NCI-H226 (cell line): ENCODE data around the gene PRXL2A.

ENCODE experiments used
- DNase-seq: peaks from one replicate; pipeline ENCODE4 v3.0.0-alpha.2; 2015

Gene PRXL2A

GRCh38 chr10:80447436-80448190 lies 39.3 kb downstream of the PRXL2A start:
- no peak for DNase-seq

DNA sequence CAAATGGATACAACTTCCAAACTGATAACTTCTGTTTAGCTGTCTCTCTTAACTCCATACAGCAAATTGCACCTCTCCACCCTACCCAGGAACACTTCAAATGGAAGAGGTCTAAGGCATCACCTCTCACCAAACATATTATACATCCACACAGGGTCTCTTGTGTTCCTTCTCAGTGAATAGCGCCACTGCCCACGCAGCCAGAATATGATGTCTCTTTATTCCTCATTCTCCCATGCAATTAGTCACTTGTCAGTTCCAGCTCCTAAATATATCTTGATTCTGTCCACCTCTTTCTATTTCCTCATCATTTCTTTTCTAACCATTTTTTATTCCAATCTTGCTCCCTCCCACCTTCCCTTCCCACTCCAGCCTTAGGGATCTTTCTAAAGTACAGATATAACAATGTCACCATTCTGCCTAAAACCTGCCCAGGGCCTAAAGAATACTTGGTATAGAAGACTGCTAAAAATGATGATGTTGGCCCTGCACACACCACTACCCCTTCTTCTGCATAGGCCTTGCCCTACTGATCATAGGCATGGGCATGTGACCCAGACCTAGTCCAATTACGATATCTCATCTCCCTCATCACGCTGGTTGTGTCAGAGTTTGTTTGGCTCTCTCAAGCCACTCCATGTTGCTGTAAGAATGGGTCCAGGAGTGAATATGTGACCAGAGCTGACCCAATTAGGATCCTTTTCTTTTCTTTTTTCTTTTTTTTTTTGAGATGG lies 40.0 kb downstream of the PRXL2A start:
- DNase-seq = no peak

DNA sequence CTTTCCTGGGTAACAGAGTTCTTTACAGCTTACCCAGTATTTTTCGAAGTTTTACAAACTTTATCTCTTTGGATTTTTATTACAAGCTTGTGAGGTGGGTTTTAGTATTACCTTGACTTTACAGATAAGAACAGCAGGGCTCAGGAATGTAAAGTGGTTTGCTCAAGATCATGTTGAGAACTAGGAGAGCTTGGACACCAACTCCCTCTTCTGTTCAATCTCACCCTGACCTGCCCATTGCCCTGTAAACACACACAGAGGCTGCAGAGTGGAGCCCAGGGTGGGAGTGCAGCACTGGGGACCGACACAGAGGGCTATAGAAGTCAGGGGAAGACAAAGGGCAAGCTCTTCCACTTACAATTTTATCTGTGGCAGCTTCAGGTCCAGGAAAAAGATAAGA lies 41.2 kb downstream of the PRXL2A start:
- no peak for DNase-seq

DNA sequence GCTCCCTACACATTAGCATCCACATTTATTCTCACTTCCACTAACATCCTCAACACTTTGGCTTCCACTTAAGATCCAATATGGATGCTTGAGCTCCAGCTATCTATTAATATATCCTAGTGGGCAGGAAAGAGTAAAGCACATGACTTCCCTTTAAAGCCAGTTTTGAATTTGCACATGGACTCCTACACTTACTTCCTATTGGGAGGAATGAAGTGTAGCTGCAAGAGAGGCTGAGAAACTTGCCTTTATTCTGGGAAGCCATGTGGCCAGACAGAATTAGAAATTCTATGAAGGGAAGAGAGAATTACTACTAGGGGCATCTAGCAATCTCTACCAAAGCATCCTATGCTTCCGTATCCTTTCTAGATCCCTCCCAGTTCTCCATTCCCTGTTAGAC lies 42.8 kb downstream of the PRXL2A start:
- no peak for DNase-seq

DNA sequence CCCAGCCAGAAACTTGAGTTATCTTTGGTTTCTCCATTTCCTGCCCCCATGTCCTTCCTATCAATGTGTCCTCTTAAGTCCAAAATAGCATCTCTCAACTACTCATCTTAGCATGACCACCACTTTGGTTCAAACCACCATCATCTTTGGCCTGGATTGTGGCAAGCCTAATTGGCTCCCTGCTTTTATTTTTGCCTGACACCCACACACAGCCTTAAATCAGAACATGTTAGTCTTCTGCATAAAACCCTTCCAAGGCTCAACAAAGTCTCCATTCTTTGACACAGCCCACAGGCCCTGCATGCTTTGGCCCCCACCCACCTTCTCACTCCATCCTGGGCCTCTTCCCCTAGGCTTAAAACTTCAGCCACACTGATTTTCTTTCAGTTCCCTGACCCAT lies 43.7 kb downstream of the PRXL2A start:
- no peak for DNase-seq

GRCh38 chr10:80452640-80453039 lies 44.3 kb downstream of the PRXL2A start:
- DNase-seq = no peak

DNA sequence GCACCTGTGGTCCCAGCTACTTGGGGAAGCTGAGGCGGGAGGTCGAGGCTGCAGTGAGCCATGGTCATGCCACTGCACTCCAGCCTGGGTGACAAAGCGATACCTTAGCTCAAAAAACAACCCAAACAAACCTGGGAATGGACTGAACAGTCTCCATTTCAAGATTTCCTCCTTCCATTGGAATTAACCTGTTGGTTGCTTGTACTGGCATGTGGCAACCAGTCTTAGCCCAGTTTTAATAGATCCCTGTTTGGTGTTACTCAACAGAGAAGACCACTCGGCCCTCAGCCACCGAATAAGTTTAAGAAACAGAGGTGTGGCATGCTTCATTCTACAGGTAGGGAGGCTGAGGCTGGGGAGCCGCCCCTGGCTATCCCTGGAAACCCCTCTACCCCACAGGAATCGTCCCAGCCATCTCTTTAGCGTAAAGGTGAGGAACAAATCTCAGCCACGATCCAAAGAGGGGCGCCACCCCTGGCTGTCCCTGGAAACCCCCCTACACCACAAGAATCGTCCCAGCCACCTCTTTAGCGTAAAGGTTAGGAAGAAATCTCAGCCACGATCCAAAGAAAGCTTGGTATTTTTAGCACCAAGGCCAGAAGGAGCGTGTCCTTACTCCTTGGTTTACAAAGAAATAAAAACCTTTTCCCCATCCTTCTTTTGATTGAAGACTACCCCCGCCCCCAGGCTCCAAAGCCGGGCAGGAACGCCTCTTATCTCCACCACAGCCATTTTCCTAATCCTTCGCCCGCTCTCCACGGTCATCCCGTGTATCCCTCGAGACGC lies 44.9 kb downstream of the PRXL2A start:
- DNase-seq = no peak

- DNase-seq = peak; percentile 84
Observed at GRCh38 chr10:80453842-80454512, 45.6 kb downstream of the PRXL2A start, which contains the start of gene TSPAN14. Gene TSPAN14, plus strand, starts transcription at chr10:80454310. Its CDS starts 34,924 bp downstream, at chr10:80489234.

GRCh38 chr10:80454513-80455460 lies 46.4 kb downstream of the PRXL2A start:
- DNase-seq = no peak

GRCh38 chr10:80455461-80456349 lies 47.4 kb downstream of the PRXL2A start:
- DNase-seq = no peak

DNA sequence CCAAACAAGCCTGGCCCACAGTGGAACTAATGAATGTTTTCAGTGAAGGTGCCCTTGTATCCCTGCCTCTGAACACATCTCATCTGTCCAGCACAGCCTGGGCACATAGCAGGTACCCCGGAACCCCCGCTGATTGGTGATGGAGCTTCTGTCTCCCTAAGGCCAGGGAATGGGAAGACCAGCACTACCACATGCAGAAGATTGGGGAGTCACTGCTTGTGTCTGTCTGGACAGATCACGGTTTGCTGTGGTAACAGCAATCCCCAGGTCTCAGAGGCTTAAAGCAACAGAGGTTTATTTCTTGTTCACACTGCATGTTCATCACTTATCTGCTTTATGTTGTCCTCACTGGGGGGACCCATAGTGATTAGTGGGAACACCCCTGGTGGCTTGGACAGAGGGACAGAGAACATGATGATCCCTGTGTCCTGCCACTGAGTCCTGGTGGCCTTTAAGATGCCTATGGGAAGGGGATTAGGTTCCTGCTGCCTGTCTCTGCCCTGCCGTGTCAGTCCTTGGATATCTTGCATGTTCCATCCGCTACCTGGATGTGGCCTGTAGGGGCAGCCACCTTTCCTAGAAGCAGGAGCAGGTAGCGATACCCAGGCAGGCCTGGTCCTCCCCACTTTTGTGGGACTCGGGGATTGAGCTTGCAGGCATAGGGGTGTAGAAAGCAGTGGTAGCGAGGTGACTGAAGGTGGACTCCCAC lies 49.4 kb downstream of the PRXL2A start:
- no peak for DNase-seq

GRCh38 chr10:80458263-80458625 lies 49.9 kb downstream of the PRXL2A start:
- DNase-seq = no peak

DNA sequence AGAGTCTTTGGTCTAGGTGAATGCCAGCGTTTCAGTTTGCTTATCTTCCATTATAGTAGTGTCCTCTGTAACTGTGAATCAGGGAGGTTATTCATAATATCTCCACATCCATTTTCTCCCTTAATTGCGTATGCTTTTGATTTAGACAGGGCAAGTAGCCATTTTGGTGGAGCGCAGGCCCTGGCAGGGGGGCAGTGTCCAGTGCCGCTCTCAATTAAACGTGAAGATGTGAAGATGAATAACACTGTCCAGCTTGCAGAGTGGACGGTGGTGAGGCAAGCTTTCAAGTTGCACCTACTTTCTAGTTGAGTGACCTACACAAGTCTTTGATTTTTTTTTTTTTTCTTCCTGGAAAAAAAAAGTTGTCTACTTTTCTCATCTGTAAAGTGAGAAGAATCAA lies 50.3 kb downstream of the PRXL2A start:
- DNase-seq = no peak

- DNase-seq = peak; percentile 70
Observed at GRCh38 chr10:80459047-80459865, 50.9 kb downstream of the PRXL2A start.

DNA sequence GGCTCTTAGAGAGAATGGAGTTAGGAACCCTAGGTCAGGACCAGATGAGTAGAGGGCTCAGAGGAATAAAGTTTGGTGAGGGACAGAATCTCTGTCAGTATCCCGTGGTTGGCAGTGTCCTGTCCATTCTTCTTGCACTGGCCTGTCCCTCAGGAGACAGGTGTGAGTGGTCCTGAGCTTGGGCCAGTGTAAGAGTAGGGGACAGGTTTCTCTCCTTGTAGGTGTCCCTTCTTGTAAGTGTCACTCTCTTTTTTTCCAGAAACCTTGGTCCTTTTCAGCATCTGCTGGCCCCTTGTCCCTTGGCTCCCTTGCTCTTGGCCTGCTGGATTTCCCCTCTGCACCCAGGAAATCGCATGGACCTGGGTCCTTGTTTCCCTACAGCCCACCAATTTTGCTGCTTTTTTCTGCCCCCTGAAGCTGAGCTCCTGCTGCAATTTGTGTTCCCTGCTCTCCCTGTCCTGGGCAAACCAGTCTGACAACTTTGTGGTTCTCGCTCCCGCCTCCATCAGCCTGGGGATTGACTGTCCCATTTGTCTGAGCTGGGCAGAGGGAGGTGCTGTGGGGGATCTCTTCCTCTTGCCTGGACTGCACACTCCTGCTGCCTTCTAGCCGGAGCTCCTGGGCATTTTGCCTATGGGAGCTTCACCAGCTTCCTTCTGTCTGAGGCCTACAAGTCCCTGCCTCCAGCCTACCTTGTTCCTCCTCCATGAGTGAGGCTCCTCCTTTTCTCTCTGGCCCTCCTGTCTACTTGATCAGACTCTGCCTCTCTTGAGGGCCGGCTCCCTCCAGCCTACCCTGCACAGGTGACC lies 52.3 kb downstream of the PRXL2A start:
- peak; percentile 85 for DNase-seq

DNA sequence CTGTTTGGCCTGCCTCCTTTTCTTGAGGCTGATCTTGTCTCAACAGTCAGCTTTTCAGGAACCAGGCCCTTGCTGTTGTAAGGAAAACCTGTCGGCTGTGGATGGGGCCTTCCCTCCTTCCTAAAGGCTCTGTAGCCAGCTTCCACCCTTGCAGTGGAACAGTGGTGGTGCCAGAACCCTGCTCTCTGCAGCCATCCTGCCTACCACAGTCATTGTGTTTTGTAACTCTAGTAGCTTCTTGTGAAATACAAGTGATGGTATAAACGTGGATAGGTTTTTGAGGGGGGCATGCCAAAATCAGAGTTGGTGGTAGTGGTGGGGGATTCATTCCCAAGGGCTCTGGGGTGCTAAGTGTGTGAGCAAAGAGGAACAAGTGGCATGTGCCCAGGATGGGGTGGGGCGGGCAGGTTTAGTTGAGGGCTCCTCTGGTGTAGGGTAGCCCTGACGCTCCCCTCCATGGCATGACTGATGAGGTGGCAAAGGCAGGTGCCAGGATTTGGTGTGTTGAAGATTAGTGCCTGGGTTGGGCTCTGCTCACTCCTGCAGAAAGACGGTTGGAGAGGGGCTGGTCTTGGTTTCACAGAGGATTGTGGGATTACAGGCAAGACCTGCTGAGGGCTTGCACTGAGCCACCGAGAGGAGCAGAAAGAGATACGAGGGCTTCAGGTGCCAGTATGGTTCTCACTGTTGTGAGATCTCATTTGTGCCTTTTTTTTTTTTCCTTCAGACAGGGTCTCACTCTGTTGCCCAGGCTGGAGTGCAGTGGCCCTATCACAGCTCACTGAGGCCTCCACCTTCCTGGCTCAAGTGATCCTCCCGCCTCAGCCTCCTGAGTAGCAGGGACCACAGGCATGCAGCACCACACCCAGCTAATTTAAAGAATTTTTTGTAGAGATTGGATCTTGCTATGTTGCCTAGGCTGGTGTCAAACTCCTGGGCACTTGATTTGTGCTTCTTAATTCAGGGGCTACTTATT lies 53.1 kb downstream of the PRXL2A start:
- DNase-seq = peak; percentile 11
